IPS-18a (cell line): ENCODE data around the gene EIF4E1B.

ENCODE experiments used
- H3K27ac ChIP-seq: one replicate; pipeline ENCODE4 v1.5.1; 2013; ENCODE audit warnings: low read length
- H3K27me3 ChIP-seq: one replicate; pipeline ENCODE4 v1.6.1; 2013; ENCODE audit warnings: mild to moderate bottlenecking, low read length; ENCODE audit not compliant: control insufficient read depth, insufficient read depth
- H3K36me3 ChIP-seq: one replicate; pipeline ENCODE4 v1.6.1; 2013; ENCODE audit warnings: low read depth, low read length; ENCODE audit not compliant: control insufficient read depth
- H3K4me1 ChIP-seq: one replicate; pipeline ENCODE4 v1.6.1; 2013; ENCODE audit warnings: low read depth, low read length; ENCODE audit not compliant: control insufficient read depth
- H3K4me3 ChIP-seq: one replicate; pipeline ENCODE4 v1.5.1; 2013; ENCODE audit warnings: low read length
- H3K9ac ChIP-seq: one replicate; pipeline ENCODE4 v1.6.1; 2013; ENCODE audit warnings: mild to moderate bottlenecking, low read length, moderate library complexity
- H3K9me3 ChIP-seq: one replicate; pipeline ENCODE4 v1.6.1; 2013; ENCODE audit warnings: low read depth, low read length; ENCODE audit not compliant: control insufficient read depth

EIF4E1B gene

DNA sequence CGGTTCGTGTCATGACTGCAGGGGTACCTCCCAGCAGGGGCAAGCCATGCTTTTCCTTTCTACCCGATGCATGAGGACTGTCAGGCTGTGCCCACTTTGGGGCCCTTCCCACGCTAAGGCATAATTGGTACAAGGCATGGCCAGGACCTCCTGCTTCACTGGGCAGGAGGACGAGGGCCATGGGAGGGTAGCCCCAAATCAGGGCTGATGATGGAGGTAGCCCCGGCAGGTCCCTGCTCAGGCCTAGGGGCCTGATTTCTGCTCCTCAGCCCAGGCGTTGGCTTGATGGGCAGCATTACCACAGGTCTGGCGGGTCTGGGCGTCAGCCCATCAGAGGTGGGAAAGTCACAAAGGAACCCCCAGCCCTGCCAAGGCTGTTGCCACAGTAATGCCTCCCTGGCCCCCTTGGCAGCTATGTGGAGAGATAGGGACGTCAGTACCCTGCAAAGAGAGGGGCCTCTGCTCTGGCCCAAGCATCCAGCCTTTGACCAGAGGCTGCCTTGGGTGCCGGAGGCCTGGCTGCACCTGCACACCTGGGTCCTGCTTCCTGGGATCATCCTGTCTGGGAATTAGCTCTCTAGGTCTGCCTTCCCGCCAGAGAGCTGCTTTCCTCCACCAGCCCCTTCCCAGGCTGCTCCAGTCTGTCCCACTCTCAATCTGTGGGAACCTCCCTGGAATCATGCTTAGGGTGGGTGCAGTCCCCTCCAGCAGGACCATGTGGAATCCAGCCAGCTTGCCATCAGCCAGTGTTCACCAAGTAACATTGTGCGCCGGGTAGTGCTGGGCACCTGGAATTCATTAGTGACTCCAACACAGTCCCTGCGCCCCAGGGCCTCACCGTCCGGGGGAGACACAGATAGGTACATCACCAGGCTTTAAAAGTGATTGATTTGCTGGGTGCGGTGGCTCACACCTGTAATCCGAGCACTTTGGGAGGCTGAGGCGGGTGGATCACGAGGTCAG lies 32.2 kb downstream of the EIF4E1B start:
- H3K4me3 ChIP-seq = no peak overlapping the region

DNA sequence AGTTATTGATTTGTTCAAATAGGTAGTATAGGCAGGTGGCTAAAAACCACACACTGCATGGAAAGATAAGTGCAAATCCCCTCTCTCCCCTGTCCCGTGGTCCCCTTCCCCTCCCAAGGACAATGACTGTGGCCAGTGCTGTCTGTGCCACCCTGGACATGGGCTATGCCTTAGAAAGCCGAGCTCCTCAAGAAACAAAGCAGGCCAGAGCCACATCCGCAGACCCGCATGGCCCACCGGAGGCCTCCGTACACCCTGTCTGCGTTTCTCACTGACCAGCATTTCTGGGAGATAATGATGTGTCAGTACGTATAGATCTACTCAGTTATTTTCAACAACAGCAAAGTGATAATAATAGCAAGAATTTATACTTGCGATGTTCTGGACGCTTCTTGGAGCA lies 33.1 kb downstream of the EIF4E1B start:
- Histone ChIP-seq H3K4me3 (no peak overlapping the region), H3K4me1 (no peaks in the 10 kb centered on the region)

More for the DNA sequence above, 32.2 kb downstream of the EIF4E1B start:
- Histone ChIP-seq H3K27ac (no peak overlapping the region), H3K9ac (no peak overlapping the region), H3K36me3 (no peaks in the 10 kb centered on the region), H3K4me1 (no peaks in the 10 kb centered on the region), H3K27me3 (no peaks in the 10 kb centered on the region), H3K9me3 (no peaks in the 10 kb centered on the region)

DNA sequence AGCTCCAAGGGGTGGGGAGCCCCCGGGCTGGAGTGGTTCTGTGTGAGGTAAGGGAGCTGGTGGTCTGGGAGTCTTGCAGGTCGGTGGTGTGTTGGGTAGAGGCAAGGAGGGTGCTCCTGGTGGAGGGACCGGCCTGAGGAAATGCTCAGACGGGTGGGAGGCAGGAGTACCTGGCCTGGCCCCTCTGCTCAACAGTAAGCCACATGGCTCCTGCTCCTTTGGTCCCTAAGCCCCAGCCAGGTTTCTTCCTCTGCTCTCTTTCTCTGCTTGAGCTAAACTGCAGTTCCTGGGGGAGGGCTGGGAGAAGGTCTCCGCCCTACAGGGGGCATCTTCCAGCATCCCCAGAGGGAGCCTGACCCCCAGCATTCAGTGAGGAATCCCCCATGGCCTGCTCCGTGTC lies 34.0 kb downstream of the EIF4E1B start:
- H3K9ac ChIP-seq = no peak overlapping the region
- H3K4me1 ChIP-seq = no peaks in the 10 kb centered on the region
- H3K27ac ChIP-seq = no peak overlapping the region
- no peak overlapping the region for H3K4me3 ChIP-seq
- no peaks in the 10 kb centered on the region for H3K36me3 ChIP-seq
- no peaks in the 10 kb centered on the region for H3K9me3 ChIP-seq
- H3K27me3 ChIP-seq = no peaks in the 10 kb centered on the region

More for the DNA sequence above, 33.1 kb downstream of the EIF4E1B start:
- Histone ChIP-seq H3K9me3 (no peaks in the 10 kb centered on the region), H3K36me3 (no peaks in the 10 kb centered on the region), H3K27ac (no peak overlapping the region), H3K9ac (no peak overlapping the region), H3K27me3 (no peaks in the 10 kb centered on the region)

DNA sequence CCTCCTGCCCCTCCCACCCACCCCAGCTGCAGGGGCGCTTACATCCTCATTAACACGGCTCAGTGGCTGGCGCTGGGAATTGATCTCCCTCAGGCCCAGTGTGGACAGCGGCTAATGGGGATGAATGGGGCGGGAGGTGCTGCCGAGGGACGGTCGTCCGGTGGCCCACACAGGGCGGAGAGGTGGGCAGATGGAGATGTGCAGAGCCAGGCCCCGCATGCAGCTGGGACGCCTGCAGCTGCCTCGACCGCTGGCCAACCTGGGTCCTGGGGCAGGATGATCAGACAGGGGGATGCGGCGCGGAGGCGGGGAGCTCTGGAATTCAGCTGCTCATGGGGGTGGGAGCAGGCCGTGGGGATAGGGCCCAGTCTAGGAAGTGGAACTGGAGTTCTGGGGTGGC lies 34.4 kb downstream of the EIF4E1B start:
- Histone ChIP-seq H3K27ac (no peak overlapping the region), H3K9me3 (no peaks in the 10 kb centered on the region), H3K4me3 (no peak overlapping the region), H3K27me3 (no peaks in the 10 kb centered on the region), H3K9ac (no peak overlapping the region), H3K36me3 (no peaks in the 10 kb centered on the region), H3K4me1 (no peaks in the 10 kb centered on the region)

DNA sequence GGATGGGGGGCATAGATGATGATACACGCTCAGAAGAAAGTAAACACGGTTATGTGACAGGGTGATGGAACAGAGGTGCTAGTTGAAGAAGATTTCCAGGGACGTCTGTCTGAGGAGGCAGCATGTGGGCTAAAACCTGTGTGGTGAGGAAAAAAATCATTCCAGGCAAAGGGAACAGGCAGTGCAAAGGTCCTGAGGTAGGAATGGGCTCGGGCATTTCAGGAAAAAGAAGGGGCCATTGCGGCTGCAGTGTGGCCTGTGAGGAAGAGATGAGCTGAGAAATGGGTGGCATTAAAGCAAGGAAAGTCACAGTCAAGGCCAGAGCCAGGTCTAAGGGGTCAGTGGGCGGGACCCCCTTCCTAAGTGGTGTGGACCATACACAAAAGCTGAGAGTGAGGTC lies 35.0 kb downstream of the EIF4E1B start:
- Histone ChIP-seq H3K9me3 (no peaks in the 10 kb centered on the region), H3K9ac (no peak overlapping the region), H3K36me3 (no peaks in the 10 kb centered on the region), H3K27me3 (no peaks in the 10 kb centered on the region), H3K4me3 (no peak overlapping the region), H3K4me1 (no peaks in the 10 kb centered on the region), H3K27ac (no peak overlapping the region)

DNA sequence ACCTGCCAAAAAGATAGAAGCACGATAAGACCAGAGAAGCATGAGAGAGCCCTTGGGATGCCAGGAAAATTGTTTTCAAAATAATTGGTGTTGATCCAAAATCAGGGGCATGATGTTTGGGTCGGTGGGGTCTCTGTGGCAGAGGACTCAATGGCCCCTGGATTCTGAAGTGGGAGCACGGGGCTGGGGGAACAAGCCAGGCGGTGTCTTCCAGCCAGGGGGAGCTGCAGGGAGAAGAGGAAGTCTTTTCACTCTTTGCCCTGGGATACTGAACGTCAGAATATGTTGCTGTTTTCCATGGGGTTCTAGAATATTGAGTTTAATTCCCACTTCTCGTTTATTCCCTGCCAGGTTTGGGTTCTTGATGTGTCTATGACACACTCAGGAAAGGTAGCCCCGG lies 37.2 kb downstream of the EIF4E1B start:
- Histone ChIP-seq H3K9ac (no peak overlapping the region), H3K9me3 (no peaks in the 10 kb centered on the region), H3K36me3 (no peaks in the 10 kb centered on the region), H3K4me3 (no peak overlapping the region), H3K4me1 (peaks cover 6% of the 10 kb centered on the region), H3K27ac (no peak overlapping the region), H3K27me3 (no peaks in the 10 kb centered on the region)

DNA sequence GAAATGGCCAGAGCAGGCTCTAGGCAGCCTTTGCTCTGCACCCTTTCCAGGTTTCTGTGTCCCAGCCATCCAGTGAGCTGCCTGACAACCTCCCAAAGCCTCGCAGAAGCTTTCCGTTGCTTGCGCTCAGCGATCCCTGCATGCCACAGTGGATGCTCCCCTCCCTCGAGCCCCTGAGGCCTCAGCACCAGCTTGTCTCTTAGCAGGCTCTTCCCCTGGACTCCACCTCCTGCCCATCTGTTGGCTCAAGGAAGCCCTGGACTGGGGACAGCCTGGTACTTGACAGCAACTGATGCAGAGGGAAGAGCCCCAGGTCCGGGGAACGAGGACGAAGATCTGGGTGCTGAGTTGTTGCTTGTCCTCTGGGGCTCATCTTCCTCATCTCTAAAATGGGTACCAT lies 40.0 kb downstream of the EIF4E1B start:
- no peak overlapping the region for H3K9ac ChIP-seq
- no peaks in the 10 kb centered on the region for H3K27me3 ChIP-seq
- peaks cover 6% of the 10 kb centered on the region for H3K4me1 ChIP-seq
- no peaks in the 10 kb centered on the region for H3K36me3 ChIP-seq
- no peaks in the 10 kb centered on the region for H3K9me3 ChIP-seq
- no peak overlapping the region for H3K4me3 ChIP-seq
- H3K27ac ChIP-seq = no peak overlapping the region

DNA sequence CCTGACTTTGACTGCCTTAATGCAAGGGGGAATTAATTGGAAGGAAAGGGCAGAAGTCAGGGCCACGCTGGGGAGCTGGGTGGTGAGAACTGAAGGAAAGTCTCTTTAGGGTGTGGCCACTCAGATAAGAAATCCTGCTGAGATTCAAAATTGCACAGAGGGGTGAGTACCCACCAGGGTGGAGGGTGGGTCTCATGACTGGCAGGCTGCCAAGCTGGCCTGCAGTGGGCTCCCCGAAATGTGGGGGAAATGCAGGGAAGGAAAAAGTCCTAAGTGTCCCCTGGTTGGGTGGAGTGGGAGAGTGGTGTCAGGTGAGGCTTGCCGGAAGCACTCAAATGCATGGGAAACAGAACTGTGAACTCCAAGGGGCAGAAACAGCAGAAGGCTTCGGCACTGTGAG lies 40.9 kb downstream of the EIF4E1B start:
- H3K27me3 ChIP-seq = no peaks in the 10 kb centered on the region
- no peak overlapping the region for H3K9ac ChIP-seq
- no peaks in the 10 kb centered on the region for H3K36me3 ChIP-seq
- H3K4me1 ChIP-seq = peaks cover 12% of the 10 kb centered on the region
- H3K9me3 ChIP-seq = no peaks in the 10 kb centered on the region
- H3K27ac ChIP-seq = no peak overlapping the region
- H3K4me3 ChIP-seq = no peak overlapping the region

DNA sequence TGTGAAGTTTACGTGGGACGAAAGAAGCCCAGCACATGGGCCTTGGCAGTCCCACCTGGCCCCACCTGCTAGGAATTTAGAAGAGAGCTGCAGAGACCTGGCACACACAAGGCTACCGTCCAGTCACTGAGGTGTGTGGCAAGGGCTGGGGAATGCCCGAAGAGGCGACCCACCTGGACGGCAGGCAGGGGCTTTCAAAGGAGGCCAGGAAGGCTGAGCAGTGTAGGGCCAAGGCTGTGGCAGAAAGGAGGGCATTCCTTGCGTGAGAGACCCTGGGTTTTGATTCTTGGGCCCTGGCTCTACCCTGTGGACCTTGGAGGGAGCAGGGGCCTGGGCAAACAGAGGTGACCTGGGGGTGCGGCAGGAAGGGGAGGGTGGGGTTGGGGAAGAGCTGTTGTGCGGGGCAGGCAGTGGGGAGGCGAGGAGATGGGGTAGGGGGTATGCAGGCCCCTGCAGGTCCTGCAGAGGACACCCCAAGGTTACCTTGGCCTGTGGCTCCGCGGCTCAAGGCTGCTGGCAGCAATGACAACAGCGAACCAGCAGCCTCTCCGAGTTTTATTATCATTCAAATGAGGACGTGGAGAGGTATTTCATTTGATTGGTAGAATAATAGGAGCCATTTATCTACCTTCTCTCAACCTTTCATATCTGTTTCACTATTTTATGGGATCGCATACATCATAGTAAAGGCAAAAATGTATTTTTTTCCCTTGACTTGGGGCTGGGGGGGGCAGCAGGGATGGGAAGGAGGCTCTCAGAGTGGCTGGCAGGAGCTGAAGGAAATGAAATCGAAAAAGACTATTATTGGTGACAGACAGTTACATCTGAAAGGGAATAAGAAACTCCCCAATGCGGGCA lies 41.6 kb downstream of the EIF4E1B start:
- H3K36me3 ChIP-seq = no peaks in the 10 kb centered on the region
- H3K4me1 ChIP-seq = peaks cover 12% of the 10 kb centered on the region
- H3K9me3 ChIP-seq = no peaks in the 10 kb centered on the region
- no peaks in the 10 kb centered on the region for H3K27me3 ChIP-seq
- no peak overlapping the region for H3K27ac ChIP-seq
- H3K9ac ChIP-seq = no peak overlapping the region
- no peak overlapping the region for H3K4me3 ChIP-seq

DNA sequence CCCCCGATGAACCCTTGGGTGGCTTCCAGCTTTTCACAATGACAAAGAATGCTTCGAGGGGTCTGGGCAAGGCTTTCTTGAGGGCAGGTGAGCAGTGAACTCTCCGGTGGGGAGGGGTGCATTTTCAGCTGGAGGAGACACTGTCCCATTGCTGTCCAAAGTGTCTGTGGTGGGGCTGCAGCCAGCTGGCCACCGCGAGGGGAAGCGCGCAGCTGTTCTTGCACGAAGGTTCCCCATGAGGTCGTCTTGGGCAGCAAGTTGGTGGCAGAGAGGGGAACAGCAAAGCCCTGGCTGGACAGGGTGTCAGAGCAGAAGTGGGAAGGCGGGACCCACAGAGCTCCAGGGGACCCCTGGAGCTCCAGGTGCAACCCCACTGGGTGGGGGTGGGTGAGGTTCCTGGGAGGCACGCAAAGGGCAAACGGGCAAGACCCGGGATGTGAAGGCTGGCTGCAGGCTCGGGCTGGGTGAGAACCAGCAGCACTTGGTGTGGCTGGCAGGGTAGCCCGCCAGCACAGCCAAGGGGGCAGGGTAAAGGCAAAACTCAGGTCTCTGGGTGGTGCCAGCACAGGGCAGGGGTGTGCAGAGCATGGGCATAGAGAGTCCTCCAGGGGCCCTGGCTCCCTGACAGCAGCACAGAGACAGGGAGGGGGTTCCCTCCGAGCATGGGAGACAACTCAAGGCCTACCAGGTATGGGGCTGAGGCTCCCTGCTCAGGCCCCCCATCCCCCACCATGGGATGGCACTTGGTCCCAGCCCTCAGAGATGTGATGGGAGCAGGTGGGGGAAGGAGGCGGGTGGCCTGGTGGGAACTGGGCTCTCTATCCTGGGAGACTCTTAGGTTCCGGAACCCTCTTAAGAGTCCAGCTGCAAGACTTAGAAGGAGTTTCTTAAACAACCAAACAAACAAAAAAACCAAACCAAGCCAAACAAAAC lies 43.4 kb downstream of the EIF4E1B start:
- Histone ChIP-seq H3K27me3 (no peaks in the 10 kb centered on the region), H3K9ac (no peak overlapping the region), H3K9me3 (no peaks in the 10 kb centered on the region), H3K4me1 (peaks cover 12% of the 10 kb centered on the region), H3K36me3 (no peaks in the 10 kb centered on the region), H3K27ac (no peak overlapping the region), H3K4me3 (no peak overlapping the region)

DNA sequence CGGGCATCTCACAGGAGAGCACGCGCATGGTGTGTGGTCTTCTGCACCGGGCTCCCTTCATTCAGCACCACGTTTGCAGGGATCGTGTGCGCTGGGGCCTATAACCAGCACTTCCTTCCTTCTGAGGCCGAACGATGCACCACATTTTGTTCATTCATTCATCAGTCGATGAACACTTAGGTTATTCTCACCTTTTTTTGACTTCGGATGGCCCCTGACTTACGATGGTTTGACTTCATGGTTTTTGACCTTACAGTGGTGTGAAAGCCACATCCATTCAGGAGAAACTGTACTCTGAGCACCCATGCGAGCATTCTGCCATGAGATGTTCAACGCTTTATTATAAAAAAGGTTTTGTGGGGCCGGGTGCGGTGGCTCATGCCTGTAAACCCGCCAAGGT lies 44.3 kb downstream of the EIF4E1B start:
- no peaks in the 10 kb centered on the region for H3K36me3 ChIP-seq
- H3K9me3 ChIP-seq = no peaks in the 10 kb centered on the region
- no peak overlapping the region for H3K27ac ChIP-seq
- no peak overlapping the region for H3K4me3 ChIP-seq
- H3K9ac ChIP-seq = no peak overlapping the region
- no peaks in the 10 kb centered on the region for H3K27me3 ChIP-seq
- peaks cover 12% of the 10 kb centered on the region for H3K4me1 ChIP-seq
